Measurements from ENCODE around the gene SSTR3. TPM values are rescaled to one million over a fixed set of nuclear protein-coding genes. Genes with fewer than 3 reads are reported as not detected.
A peak's percentile ranks its signal among the peaks of the same experiment; 100 is the strongest.

Gene SSTR3
- total and polyA plus RNA-seq, 10 of the 15 experiments (the other 5 are each of a cell fraction or from before 2014, with no cell fraction given) = 0.03 to 4.5 (median 2.4) TPM

GRCh38 chr22:37218771-37219411 lies 6.6 kb upstream of the SSTR3 start (continued):
- no peak for TF ChIP-seq JUND (IDR thresholded peaks at IDR 0.05; ENCODE audit: low read depth, low read length)
- TF ChIP-seq MEF2B (IDR thresholded peaks at IDR 0.05; ENCODE audit: partially characterized antibody, poor library complexity, severe bottlenecking) = peak; percentile 75
- TF ChIP-seq NFXL1 (IDR thresholded peaks at IDR 0.05; ENCODE audit: borderline replicate concordance) = no peak
- no peak for TF ChIP-seq GABPA (IDR thresholded peaks at IDR 0.05; ENCODE audit: low read depth)
- TF ChIP-seq E2F8 (IDR thresholded peaks at IDR 0.05; ENCODE audit: low read depth, partially characterized antibody) = no peak
- TF ChIP-seq ZSCAN29 (IDR thresholded peaks at IDR 0.05) = no peak; the same call in 1 of the 2 replicates
- no peak for TF ChIP-seq IRF5 (IDR thresholded peaks at IDR 0.05; ENCODE audit: borderline replicate concordance)
- peak; percentile 81 for TF ChIP-seq TCF7 (IDR thresholded peaks at IDR 0.05; ENCODE audit: borderline replicate concordance)
- no peak for TF ChIP-seq MXI1 (IDR thresholded peaks at IDR 0.05; ENCODE audit: low read depth, low read length)
- TF ChIP-seq BACH1 (IDR thresholded peaks at IDR 0.05; ENCODE audit: borderline replicate concordance) = peak; percentile 3

Data from GM12878 (cell line).